H9 (cell line): Measurements from ENCODE around the gene DDX47. TPM values are rescaled to one million over a fixed set of nuclear protein-coding genes. Genes with fewer than 3 reads are reported as not detected.

ENCODE experiments used
- DNase-seq: peaks from one replicate; pipeline ENCODE4 v3.0.0-alpha.2; 2017
- H2AFZ ChIP-seq: one replicate; pipeline ENCODE4 v1.6.1; 2013; ENCODE audit warnings: mild to moderate bottlenecking, low read length, control low read depth, moderate library complexity
- H2AK5ac ChIP-seq: 2 replicates; pipeline ENCODE4 v1.6.1; 2013; ENCODE audit warnings: low read length, control low read depth, mixed read lengths; ENCODE audit not compliant: insufficient read length
- H2BK120ac ChIP-seq: one replicate; pipeline ENCODE4 v1.6.1; 2013; ENCODE audit warnings: low read depth, mild to moderate bottlenecking, low read length, control low read depth, inconsistent platforms; ENCODE audit not compliant: poor library complexity, severe bottlenecking
- H2BK12ac ChIP-seq: 2 replicates; pipeline ENCODE4 v1.6.1; 2013; ENCODE audit warnings: low read length, control low read depth, mixed read lengths, low read depth; ENCODE audit not compliant: insufficient read length
- H2BK15ac ChIP-seq: 2 replicates; pipeline ENCODE4 v1.6.1; 2013; ENCODE audit warnings: low read depth, low read length, control low read depth
- H2BK20ac ChIP-seq: one replicate; pipeline ENCODE4 v1.6.1; 2013; ENCODE audit warnings: low read depth, mild to moderate bottlenecking, low read length, control low read depth, inconsistent platforms; ENCODE audit not compliant: poor library complexity, severe bottlenecking
- H2BK5ac ChIP-seq: 2 replicates; pipeline ENCODE4 v1.6.1; 2013; ENCODE audit warnings: low read length, control low read depth, mixed read lengths; ENCODE audit not compliant: insufficient read length
- H3K14ac ChIP-seq: 2 replicates; pipeline ENCODE4 v1.6.1; 2013; ENCODE audit warnings: low read length, control low read depth; ENCODE audit not compliant: insufficient read depth
- H3K18ac ChIP-seq: 2 replicates; pipeline ENCODE4 v1.6.1; 2013; ENCODE audit warnings: low read depth, mild to moderate bottlenecking, mixed read lengths, low read length, control low read depth; ENCODE audit not compliant: insufficient read length
- H3K23ac ChIP-seq: 2 replicates; pipeline ENCODE4 v1.6.1; 2013; ENCODE audit warnings: low read length, control low read depth, mixed read lengths, low read depth; ENCODE audit not compliant: insufficient read length
- H3K23me2 ChIP-seq: 2 replicates; pipeline ENCODE4 v1.6.1; 2013; ENCODE audit warnings: low read depth, mild to moderate bottlenecking, mixed read lengths, low read length, control low read depth; ENCODE audit not compliant: insufficient read length, poor library complexity, severe bottlenecking
- H3K27ac ChIP-seq: 2 replicates; pipeline ENCODE4 v1.5.1; 2013; ENCODE audit warnings: low read length, control low read depth, mixed read lengths, low read depth; ENCODE audit not compliant: insufficient read length
- H3K27me3 ChIP-seq: 2 replicates; pipeline ENCODE4 v1.6.1; 2013; ENCODE audit warnings: low read length, control low read depth, inconsistent platforms; ENCODE audit not compliant: insufficient read depth
- H3K4ac ChIP-seq: 2 replicates; pipeline ENCODE4 v1.6.1; 2013; ENCODE audit warnings: low read depth, mild to moderate bottlenecking, control low read depth, inconsistent platforms, low read length, moderate library complexity
- H3K4me1 ChIP-seq: 2 replicates; pipeline ENCODE4 v1.6.1; 2013; ENCODE audit warnings: low read length, control low read depth, inconsistent platforms; ENCODE audit not compliant: insufficient read depth
- H3K4me2 ChIP-seq: 2 replicates; pipeline ENCODE4 v1.6.1; 2013; ENCODE audit warnings: low read length, control low read depth, mixed read lengths; ENCODE audit not compliant: insufficient read length, insufficient read depth
- H3K56ac ChIP-seq: 2 replicates; pipeline ENCODE4 v1.6.1; 2013; ENCODE audit warnings: low read depth, mild to moderate bottlenecking, mixed read lengths, low read length, control low read depth; ENCODE audit not compliant: insufficient read length
- H3K79me1 ChIP-seq: 2 replicates; pipeline ENCODE4 v1.6.1; 2013; ENCODE audit warnings: low read depth, mild to moderate bottlenecking, moderate library complexity, low read length, control low read depth, inconsistent platforms; ENCODE audit not compliant: insufficient read depth, poor library complexity, severe bottlenecking
- H3K79me2 ChIP-seq: 2 replicates; pipeline ENCODE4 v1.6.1; 2013; ENCODE audit warnings: low read length, control low read depth, inconsistent platforms; ENCODE audit not compliant: insufficient read depth
- H3K9ac ChIP-seq: 2 replicates; pipeline ENCODE4 v1.6.1; 2013; ENCODE audit warnings: low read length, control low read depth, mixed read lengths; ENCODE audit not compliant: insufficient read length; ENCODE audit errors: extremely low read depth
- H3K9me3 ChIP-seq: one replicate; pipeline ENCODE4 v1.6.1; 2013; ENCODE audit warnings: low read depth, low read length, inconsistent platforms; ENCODE audit not compliant: control insufficient read depth
- H3T11ph ChIP-seq: one replicate; pipeline ENCODE4 v1.6.1; 2013; ENCODE audit warnings: mild to moderate bottlenecking, low read length, control low read depth, inconsistent platforms
- H4K20me1 ChIP-seq: one replicate; pipeline ENCODE4 v1.6.1; 2013; ENCODE audit not compliant: control insufficient read depth, insufficient read length, insufficient read depth
- H4K5ac ChIP-seq: 2 replicates; pipeline ENCODE4 v1.6.1; 2013; ENCODE audit warnings: low read depth, mild to moderate bottlenecking, mixed read lengths, low read length, control low read depth; ENCODE audit not compliant: insufficient read length
- H4K8ac ChIP-seq: replicated peaks from 2 replicates; pipeline ENCODE4 v1.6.1; 2013; ENCODE audit warnings: low read length, control low read depth, mixed read lengths, low read depth; ENCODE audit not compliant: insufficient read length
- H4K91ac ChIP-seq: 2 replicates; pipeline ENCODE4 v1.6.1; 2013; ENCODE audit warnings: low read depth, mild to moderate bottlenecking, moderate library complexity, mixed read lengths, low read length, control low read depth; ENCODE audit not compliant: insufficient read length
- H3K27ac Mint-ChIP-seq, 3 experiments: 2 replicates in 2 of 3; 3 replicates in 1 of 3; pipeline ENCODE4 v1.8.0; 2020 to 2021; ENCODE audit warnings: mixed read lengths in 3 of 3, mild to moderate bottlenecking in 1 of 3, moderate library complexity in 1 of 3
- H3K27me3 Mint-ChIP-seq: 2 replicates; pipeline ENCODE4 v1.8.0; 2021; ENCODE audit warnings: low read depth, mild to moderate bottlenecking, moderate library complexity, mixed read lengths
- H3K36me3 Mint-ChIP-seq, 3 experiments: 2 replicates in 2 of 3; 3 replicates in 1 of 3; pipeline ENCODE4 v1.8.0; 2020 to 2021; ENCODE audit warnings: low read depth in 3 of 3, mixed read lengths in 3 of 3; ENCODE audit not compliant: insufficient read depth in 1 of 3
- H3K4me1 Mint-ChIP-seq, 2 experiments: 2 replicates each; pipeline ENCODE4 v1.8.0; 2020; ENCODE audit warnings: mixed read lengths in 2 of 2
- H3K4me3 Mint-ChIP-seq, 2 experiments: 2 replicates in 1 of 2; 3 replicates in 1 of 2; pipeline ENCODE4 v1.8.0; 2020 to 2021; ENCODE audit warnings: mild to moderate bottlenecking in 2 of 2, mixed read lengths in 2 of 2, moderate library complexity in 1 of 2
- H3K9me3 Mint-ChIP-seq, 2 experiments: 2 replicates in 1 of 2; 3 replicates in 1 of 2; pipeline ENCODE4 v1.8.0; 2020; ENCODE audit warnings: mild to moderate bottlenecking in 2 of 2, mixed read lengths in 2 of 2, moderate library complexity in 1 of 2
- CTCF ChIP-seq: fragments of 200-600 bp; sonication (generic); conservative IDR thresholded peaks from 3 replicates; pipeline ENCODE4 v1.8.0; 2021; ENCODE audit warnings: antibody characterized with exemption, mild to moderate bottlenecking
- WGBS: extraction: QIAGEN DNeasy Blood & Tissue Kit; methylation state at CpG from one replicate; pipeline ENCODE4 v1.1.7; 2013; ENCODE audit warnings: missing lambda C conversion rate, low lambda C conversion rate, mixed read lengths; ENCODE audit not compliant: insufficient read length; ENCODE audit errors: extremely low coverage; 5-methylcytosine and 5-hydroxymethylcytosine counted together
- total RNA-seq: library from RNA; stranded (reverse); gene quantifications from 2 replicates; pipeline ENCODE4 v1.2.1, GENCODE V29; 2021

DDX47 gene
- total RNA-seq, 1 experiment from 2014 or later: 78.2 TPM

DNA sequence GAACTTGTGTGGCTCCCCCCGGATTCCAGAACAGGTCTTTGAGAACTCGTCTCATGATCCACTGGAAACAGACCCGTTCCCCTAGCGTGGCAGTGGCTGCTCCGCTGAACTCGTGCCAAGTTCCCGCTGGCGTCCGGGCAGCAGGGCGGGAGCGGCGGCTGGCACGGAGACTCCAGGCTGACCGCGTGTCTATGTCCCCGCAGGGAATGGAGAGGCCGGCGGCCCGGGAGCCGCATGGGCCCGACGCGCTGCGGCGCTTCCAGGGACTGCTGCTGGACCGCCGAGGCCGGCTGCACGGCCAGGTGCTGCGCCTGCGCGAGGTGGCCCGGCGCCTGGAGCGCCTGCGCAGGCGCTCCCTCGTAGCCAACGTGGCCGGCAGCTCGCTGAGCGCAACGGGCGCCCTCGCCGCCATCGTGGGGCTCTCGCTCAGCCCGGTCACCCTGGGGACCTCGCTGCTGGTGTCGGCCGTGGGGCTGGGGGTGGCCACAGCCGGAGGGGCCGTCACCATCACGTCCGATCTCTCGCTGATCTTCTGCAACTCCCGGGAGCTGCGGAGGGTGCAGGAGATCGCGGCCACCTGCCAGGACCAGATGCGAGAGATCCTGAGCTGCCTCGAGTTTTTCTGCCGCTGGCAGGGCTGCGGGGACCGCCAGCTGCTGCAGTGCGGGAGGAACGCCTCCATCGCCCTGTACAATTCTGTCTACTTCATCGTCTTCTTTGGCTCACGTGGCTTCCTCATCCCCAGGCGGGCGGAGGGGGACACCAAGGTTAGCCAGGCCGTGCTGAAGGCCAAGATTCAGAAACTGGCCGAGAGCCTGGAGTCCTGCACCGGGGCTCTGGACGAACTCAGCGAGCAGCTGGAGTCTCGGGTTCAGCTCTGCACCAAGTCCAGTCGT, 26.2 kb upstream of the DDX47 start:
- Histone ChIP-seq H3K23me2 (no peaks in the 10 kb centered on the region), H3K27ac (no peak overlapping the region), H3K4me2 (no peak overlapping the region), H3K27me3 (peaks cover 13% of the 10 kb centered on the region; the same call in 1 of the 2 replicates), H4K20me1 (no peaks in the 10 kb centered on the region), H3K4ac (no peak overlapping the region), H2BK12ac (no peak overlapping the region), H2BK15ac (no peak overlapping the region), H4K8ac (no peak overlapping the region), H3K56ac (no peak overlapping the region), H3K4me1 (peaks cover 10% of the 10 kb centered on the region), H2BK5ac (no peak overlapping the region), H4K91ac (no peak overlapping the region), H4K5ac (no peak overlapping the region), H3K79me1 (no peaks in the 10 kb centered on the region), H3K9ac (no peak overlapping the region), H3K14ac (peak overlapping the region; percentile 16; the same call in 1 of the 2 replicates), H3K18ac (no peak overlapping the region), H2AFZ (no peak overlapping the region), H3K79me2 (no peaks in the 10 kb centered on the region), H2BK20ac (no peak overlapping the region), H3T11ph (no peak overlapping the region), H2AK5ac (no peak overlapping the region), H2BK120ac (no peak overlapping the region), H3K23ac (no peak overlapping the region), H3K9me3 (no peaks in the 10 kb centered on the region)
- DNase-seq: peak; percentile 78
- Mint-ChIP-seq H3K27me3 (peaks cover 48% of the 10 kb centered on the region), H3K36me3 (no peaks in the 10 kb centered on the region), H3K4me1 (peaks cover 24 to 31% of the 10 kb centered on the region in 2 experiments), H3K4me3 (peak overlapping the region; percentile 54 to 59), H3K9me3 (no peaks in the 10 kb centered on the region; a peak in 1 of 5 replicates), H3K27ac (no peak overlapping the region)
- no peak for TF ChIP-seq CTCF
- no CpG with 5 or more reads among the region's 80 CpGs for WGBS
